GM12873 (cell line): Measurements from ENCODE around the gene LTK.

Source experiments
- TF ChIP-seq, protein P1 (sequence below): IDR thresholded peaks from 2 replicates; pipeline ENCODE4 v1.5.1; 2012; ENCODE audit warnings: low read depth, mild to moderate bottlenecking, moderate library complexity, low read length, control low read depth; ENCODE audit not compliant: insufficient read depth; ENCODE audit errors: missing control alignments

Gene LTK

DNA sequence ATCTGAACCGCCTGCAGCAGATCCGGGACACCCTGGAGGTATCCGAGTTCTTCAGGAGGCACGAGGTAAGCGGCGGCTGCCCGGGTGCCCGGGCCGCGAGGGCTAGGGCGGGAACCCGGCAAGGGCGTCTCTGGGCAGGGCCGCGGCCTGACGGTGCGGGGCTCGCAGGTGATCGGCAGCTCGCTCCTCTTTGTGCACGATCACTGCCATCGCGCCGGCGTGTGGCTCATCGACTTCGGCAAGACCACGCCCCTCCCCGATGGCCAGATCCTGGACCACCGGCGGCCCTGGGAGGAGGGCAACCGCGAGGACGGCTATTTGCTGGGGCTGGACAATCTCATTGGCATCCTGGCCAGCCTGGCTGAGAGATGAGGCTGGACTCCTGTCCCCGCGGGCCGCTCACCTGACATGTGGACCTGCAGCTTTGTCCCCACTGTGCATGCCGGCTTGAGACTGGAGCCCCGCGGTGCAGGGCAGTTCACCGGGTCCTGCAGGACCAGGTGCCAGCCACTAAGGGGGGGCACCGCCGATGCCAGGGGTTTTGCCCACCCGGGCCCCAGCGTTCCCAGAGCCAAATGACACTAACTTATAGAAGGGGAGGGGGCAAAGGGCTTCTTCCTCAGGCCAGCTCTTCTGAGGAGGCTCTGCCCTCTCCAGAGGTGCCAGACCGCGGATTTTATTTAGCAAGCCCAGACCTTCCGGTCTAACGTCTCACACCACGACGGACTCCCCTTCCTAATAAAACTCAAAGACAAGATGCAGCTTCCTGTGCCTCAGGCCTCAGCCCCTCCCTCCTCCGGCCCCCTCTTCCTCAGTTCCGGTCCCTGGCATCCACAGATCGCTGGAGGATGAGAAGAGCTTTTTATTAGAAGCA is 10.6 kb downstream of the LTK start:
- TF ChIP-seq, protein P1, sequence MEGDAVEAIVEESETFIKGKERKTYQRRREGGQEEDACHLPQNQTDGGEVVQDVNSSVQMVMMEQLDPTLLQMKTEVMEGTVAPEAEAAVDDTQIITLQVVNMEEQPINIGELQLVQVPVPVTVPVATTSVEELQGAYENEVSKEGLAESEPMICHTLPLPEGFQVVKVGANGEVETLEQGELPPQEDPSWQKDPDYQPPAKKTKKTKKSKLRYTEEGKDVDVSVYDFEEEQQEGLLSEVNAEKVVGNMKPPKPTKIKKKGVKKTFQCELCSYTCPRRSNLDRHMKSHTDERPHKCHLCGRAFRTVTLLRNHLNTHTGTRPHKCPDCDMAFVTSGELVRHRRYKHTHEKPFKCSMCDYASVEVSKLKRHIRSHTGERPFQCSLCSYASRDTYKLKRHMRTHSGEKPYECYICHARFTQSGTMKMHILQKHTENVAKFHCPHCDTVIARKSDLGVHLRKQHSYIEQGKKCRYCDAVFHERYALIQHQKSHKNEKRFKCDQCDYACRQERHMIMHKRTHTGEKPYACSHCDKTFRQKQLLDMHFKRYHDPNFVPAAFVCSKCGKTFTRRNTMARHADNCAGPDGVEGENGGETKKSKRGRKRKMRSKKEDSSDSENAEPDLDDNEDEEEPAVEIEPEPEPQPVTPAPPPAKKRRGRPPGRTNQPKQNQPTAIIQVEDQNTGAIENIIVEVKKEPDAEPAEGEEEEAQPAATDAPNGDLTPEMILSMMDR = no peak

DNA sequence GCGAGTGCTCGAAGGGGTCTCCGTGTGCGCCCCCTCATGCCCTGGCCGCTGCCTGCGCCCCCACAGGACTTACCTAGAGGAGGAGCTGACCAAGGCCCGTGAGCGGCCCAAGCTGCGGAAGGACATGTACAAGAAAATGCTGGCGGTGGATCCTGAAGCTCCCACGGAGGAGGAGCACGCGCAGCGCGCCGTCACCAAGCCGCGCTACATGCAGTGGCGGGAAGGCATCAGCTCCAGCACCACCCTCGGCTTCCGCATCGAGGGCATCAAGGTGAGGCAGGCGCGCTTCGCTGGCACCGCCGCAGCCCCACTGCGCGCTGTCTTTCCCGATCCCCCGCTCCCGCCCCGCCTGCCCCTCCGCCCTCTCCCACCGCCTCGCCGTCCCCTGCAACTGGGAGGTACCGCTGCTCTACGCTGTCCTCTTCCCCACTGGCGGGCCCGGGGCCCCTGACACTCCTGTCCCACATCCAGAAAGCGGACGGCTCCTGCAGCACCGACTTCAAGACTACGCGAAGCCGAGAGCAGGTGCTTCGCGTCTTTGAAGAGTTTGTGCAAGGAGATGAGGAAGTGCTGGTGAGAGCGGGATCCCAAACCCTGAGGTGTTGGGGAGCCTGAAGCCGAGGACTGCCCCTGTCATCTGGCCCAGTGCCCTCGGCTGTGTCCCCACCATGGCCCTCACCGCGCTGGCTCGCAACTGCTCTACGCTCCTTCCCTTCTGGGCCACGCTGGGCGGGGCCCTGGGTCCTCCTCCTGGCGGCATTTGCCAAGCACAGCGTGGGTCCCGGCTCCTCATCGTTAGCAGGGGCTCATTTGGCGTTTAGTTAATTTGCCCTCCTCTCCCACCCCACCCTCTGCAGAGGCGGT is 11.5 kb downstream of the LTK start:
- TF ChIP-seq, protein P1 = no peak

DNA sequence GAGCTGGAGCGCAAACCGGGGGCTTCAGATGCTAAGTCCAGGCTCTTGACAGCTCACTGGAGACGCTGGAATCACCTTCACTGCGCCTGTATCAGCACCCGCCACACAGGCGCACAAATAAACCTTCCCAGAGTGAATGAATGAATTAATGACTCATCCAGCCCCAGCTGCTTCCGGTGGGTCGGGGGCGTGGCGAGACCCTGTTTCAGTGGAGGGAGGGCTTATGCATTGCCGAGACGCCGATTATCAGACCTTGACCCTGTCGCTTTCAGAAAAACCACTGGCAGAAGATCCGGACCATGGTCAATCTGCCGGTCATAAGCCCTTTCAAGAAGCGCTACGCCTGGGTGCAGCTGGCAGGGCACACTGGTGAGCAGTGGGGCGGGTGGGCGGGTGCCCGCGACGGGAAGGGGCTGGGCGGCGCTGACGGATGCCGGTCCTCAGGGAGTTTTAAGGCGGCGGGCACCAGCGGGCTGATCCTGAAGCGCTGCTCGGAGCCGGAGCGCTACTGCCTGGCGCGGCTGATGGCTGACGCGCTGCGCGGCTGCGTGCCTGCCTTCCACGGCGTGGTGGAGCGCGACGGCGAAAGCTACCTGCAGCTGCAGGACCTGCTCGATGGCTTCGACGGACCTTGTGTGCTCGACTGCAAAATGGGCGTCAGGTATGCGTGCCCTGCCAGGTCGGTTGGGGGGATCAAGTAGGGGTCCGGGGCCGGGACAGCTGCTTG is 12.3 kb downstream of the LTK start:
- TF ChIP-seq, protein P1 = no peak

DNA sequence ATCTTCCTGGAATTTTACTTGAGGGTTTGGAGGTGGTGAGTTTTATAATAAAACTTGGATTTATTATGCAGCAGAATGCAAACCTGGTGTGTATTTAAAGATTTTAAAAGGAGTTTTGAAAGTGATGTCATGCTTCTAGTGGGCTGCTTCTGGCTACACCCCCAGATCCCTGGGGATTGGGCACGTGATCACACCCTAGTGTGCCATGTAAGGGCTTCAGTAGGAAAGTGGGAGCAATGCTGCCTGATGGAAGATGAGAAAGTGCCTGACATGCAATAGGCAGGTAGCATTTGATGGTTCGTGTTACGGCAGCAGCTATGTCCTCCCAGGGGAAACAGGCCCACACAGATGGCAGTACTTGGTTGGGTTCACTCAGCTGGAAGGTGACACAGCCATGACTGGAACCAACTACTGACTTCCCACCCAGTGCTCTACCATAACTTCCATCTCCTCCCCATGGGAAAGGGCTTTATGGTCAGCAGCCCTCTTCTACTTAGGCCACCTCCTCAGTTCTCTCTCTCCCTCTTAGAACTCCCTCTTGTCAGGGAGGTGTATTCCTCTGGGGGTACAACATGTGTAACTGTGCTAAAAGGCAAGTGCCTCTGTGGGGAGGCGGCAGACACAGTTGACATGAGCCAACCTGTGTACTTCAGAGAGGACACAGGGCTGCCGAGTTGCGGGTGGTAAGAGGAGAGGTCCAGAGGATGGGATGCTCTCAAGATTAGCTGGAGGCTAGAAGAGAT is 14.3 kb downstream of the LTK start:
- TF ChIP-seq, protein P1 = no peak

DNA sequence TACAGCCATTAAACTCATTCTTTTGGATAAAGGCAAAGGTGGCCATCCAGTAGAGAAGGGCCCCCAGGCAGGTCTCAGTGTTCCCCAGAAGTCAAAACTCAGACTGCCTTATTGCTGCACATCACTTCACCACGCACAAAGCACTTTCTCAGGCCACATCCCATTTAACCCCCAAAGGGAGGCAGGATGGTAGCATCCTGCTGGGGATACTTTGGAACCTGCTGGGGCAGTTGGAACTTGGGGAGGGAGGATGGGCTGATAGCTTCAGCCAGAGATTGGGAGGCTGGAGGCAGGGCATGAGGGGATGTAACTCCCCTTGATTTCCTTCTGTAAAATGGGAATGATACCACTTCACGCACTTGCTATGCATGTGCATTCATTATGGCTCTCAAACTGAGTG is 15.0 kb downstream of the LTK start:
- TF ChIP-seq, protein P1 = no peak

DNA sequence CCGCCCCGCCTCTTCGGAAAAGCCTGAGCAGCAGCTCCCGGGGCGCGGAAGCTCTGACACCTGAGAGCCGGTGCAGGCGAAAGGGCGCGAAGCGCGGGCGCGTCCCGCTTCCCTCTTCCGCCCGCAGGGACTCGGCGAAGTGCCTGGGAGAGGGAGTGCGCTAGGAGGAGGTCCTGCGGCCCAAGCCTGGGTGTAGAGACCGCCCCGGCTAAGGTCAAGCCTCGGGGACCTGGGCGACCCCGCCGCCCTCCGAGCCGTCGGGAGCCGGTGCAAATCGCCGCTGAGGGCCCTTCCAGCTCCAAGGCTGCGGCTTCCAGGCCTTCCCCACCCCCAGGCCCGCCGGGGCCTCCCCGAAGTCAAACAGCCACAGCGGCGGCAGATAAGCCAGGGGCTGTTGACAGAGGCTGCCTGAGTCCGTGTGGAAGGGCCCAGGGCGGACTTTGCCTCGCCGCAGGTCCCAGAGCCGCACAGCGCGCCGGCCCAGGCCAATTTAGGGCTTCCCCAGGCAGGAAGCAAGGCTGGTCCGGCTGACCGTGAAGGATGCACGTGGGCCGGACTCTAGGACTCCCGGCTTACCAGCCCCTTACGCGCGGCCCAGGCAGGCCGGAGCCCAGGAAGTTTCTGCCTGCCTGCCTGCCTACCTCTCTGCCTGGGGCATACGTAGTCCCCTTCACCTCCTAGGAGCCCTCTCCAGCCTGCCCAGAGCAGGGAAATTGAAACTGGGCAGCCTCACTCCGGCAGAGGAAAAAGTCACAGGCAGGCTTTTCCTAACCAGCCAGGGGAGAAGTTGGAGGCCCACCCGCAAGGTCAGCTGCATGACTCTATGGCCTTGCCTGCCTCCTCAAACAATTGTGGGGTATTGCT is 17.7 kb downstream of the LTK start:
- TF ChIP-seq, protein P1 = no peak
